Keratinocyte (primary cell): Measurements from ENCODE around the gene CLCA1. TPM values are rescaled to one million over a fixed set of nuclear protein-coding genes. Genes with fewer than 3 reads are reported as not detected.

Experiments used
- DNase-seq: peaks from one replicate; pipeline ENCODE4 v3.0.0-alpha.2; 2011; ENCODE audit warnings: low read depth, missing footprints, low spot score
- FAIRE-seq: peaks from 2 replicates; lab custom pipeline; 2011; peaks lifted over from hg19 to GRCh38; lab: Jason Lieb, UNC
- H2AFZ ChIP-seq: 2 replicates; pipeline ENCODE4 v1.6.0; 2012; ENCODE audit warnings: low read length, control low read depth, inconsistent platforms; ENCODE audit not compliant: control insufficient read depth
- H3K27ac ChIP-seq: 2 replicates; pipeline ENCODE4 v1.5.1; 2011; ENCODE audit warnings: low read length; ENCODE audit not compliant: control insufficient read depth, insufficient read depth
- H3K27me3 ChIP-seq: 3 replicates; pipeline ENCODE4 v1.6.0; 2011; ENCODE audit warnings: low read length; ENCODE audit not compliant: control insufficient read depth, insufficient read depth; ENCODE audit errors: extremely low read depth
- H3K36me3 ChIP-seq, 2 experiments: 2 replicates in 1 of 2; 3 replicates in 1 of 2; pipeline ENCODE4 v1.5.1; 2011; ENCODE audit warnings: low read length in 2 of 2, mild to moderate bottlenecking in 1 of 2; ENCODE audit not compliant: control insufficient read depth in 2 of 2, insufficient read depth in 2 of 2; ENCODE audit errors: extremely low read depth in 1 of 2
- H3K4me1 ChIP-seq: 3 replicates; pipeline ENCODE4 v1.5.1; 2011; ENCODE audit warnings: low read length; ENCODE audit not compliant: control insufficient read depth, insufficient read depth; ENCODE audit errors: extremely low read depth
- H3K4me2 ChIP-seq: 3 replicates; pipeline ENCODE4 v1.6.0; 2011; ENCODE audit warnings: low read depth, low read length; ENCODE audit not compliant: control insufficient read depth, insufficient read depth; ENCODE audit errors: extremely low read depth
- H3K4me3 ChIP-seq, 3 experiments: fragments of 200-600 bp in 1 of 3; sonication (generic) in 1 of 3; 2 replicates in 2 of 3; 3 replicates in 1 of 3; pipeline ENCODE4 v1.5.1; 2011 to 2016; ENCODE audit warnings: low read length in 3 of 3, mild to moderate bottlenecking in 3 of 3, control low read depth in 2 of 3, inconsistent platforms in 1 of 3, low read depth in 1 of 3, mixed read lengths in 1 of 3, mixed run types in 1 of 3, moderate library complexity in 1 of 3; ENCODE audit not compliant: control insufficient read depth in 2 of 3, insufficient read depth in 2 of 3; ENCODE audit errors: extremely low read depth in 1 of 3
- H3K79me2 ChIP-seq: 2 replicates; pipeline ENCODE4 v1.6.0; 2012; ENCODE audit warnings: low read length; ENCODE audit not compliant: control insufficient read depth, insufficient read depth
- H3K9ac ChIP-seq: 3 replicates; pipeline ENCODE4 v1.6.0; 2011; ENCODE audit warnings: low read length; ENCODE audit not compliant: control insufficient read depth, insufficient read depth; ENCODE audit errors: extremely low read depth
- H3K9me1 ChIP-seq: 3 replicates; pipeline ENCODE4 v1.6.0; 2011; ENCODE audit warnings: low read length; ENCODE audit not compliant: control insufficient read depth, insufficient read depth; ENCODE audit errors: extremely low read depth
- H3K9me3 ChIP-seq: 2 replicates; pipeline ENCODE4 v1.5.1; 2012; ENCODE audit warnings: low read depth, low read length; ENCODE audit not compliant: control insufficient read depth
- H4K20me1 ChIP-seq: 3 replicates; pipeline ENCODE4 v1.6.0; 2011; ENCODE audit warnings: low read length; ENCODE audit not compliant: control insufficient read depth, insufficient read depth; ENCODE audit errors: extremely low read depth
- EZH2 ChIP-seq: IDR thresholded peaks from one replicate; pipeline ENCODE4 v1.6.1; 2012; ENCODE audit warnings: inconsistent platforms, mild to moderate bottlenecking, low read length, moderate library complexity
- dilution Hi-C: fragments of 300-500 bp; cut with MboI; formaldehyde crosslinking; loops from one replicate; pipeline ENCODE4 v1.7.0; 2020; ENCODE audit warnings: low sequenced_read_pairs; ENCODE audit not compliant: extremely low pct_ligation_motif_present
- polyA plus RNA-seq, 5 experiments: library from polyadenylated mRNA; depleted of rRNA in 3 of 5; stranded (reverse) in 3 of 5; stranded (forward) in 1 of 5; unstranded in 1 of 5; fragments of >200 nt; gene quantifications; 1 replicate in 1 of 5; 2 replicates in 3 of 5; 3 replicates in 1 of 5; pipeline versions ENCODE4 v1.2.1 to v1.2.3, GENCODE V29; 2011 to 2012; ENCODE audit warnings: missing spikeins in 2 of 5, low read depth in 1 of 5, low replicate concordance in 1 of 5
- TF ChIP-seq, protein P1 (sequence below), 3 experiments: IDR thresholded peaks in 1 of 3; conservative IDR thresholded peaks in 1 of 3; optimal IDR thresholded peaks in 1 of 3; 2 replicates in 2 of 3; 3 replicates in 1 of 3; pipeline versions ENCODE3 to v1.5.1; 2011; ENCODE audit warnings: low read length in 3 of 3, mild to moderate bottlenecking in 3 of 3, moderate library complexity in 2 of 3, control low read depth in 1 of 3, inconsistent platforms in 1 of 3; ENCODE audit not compliant: insufficient read depth in 2 of 3; ENCODE audit errors: extremely low read depth in 1 of 3

Gene CLCA1
- polyA plus RNA-seq, 1 donor (not counting 4 experiments of a cell fraction or from before 2014, with no cell fraction given): 0.04 TPM

DNA sequence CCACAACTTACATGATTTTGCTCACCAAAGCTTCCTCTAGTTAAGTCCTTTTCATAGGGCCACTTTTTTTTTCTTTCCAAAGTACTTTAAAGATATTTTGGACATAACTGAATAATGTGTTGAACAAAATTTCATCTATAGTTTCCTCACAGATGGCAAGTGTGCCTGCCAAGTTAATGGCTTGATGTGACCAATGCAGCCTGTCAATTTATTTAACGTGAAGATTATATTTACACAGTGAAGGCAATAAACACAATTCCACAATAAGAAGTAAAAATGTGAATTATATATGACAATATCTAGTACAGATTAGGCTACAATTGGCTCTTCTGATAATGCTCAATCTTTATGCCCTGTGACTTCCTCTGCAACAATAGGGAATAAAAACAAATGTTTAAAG is 26.7 kb upstream of the CLCA1 start:
- no peak for TF ChIP-seq EZH2
- TF ChIP-seq, protein P1, sequence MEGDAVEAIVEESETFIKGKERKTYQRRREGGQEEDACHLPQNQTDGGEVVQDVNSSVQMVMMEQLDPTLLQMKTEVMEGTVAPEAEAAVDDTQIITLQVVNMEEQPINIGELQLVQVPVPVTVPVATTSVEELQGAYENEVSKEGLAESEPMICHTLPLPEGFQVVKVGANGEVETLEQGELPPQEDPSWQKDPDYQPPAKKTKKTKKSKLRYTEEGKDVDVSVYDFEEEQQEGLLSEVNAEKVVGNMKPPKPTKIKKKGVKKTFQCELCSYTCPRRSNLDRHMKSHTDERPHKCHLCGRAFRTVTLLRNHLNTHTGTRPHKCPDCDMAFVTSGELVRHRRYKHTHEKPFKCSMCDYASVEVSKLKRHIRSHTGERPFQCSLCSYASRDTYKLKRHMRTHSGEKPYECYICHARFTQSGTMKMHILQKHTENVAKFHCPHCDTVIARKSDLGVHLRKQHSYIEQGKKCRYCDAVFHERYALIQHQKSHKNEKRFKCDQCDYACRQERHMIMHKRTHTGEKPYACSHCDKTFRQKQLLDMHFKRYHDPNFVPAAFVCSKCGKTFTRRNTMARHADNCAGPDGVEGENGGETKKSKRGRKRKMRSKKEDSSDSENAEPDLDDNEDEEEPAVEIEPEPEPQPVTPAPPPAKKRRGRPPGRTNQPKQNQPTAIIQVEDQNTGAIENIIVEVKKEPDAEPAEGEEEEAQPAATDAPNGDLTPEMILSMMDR (optimal IDR thresholded peaks at IDR 0.05 in 1 of 3, IDR thresholded peaks at IDR 0.05 in 1 of 3, conservative IDR thresholded peaks at IDR 0.05 in 1 of 3; ENCODE audit: extremely low read depth in 1 of 3, insufficient read depth in 2 of 3, low read length in 3 of 3): no peak
- Histone ChIP-seq H3K9me3 (no peaks in the 10 kb centered on the region), H3K36me3 (peaks cover 17 to 36% of the 10 kb centered on the region in 2 experiments)

GRCh38 chr1:86445919-86446318 is 22.8 kb upstream of the CLCA1 start:
- Histone ChIP-seq H3K36me3 (peaks cover 24 to 27% of the 10 kb centered on the region in 2 experiments), H4K20me1 (no peaks in the 10 kb centered on the region), H3K4me1 (no peaks in the 10 kb centered on the region), H2AFZ (no peak overlapping the region), H3K9me3 (no peaks in the 10 kb centered on the region), H3K79me2 (no peaks in the 10 kb centered on the region), H3K4me3 (no peak overlapping the region), H3K9ac (no peak overlapping the region), H3K9me1 (no peaks in the 10 kb centered on the region), H3K27ac (no peak overlapping the region), H3K27me3 (no peaks in the 10 kb centered on the region), H3K4me2 (no peak overlapping the region)
- dilution Hi-C loops: no loop called here
- DNase-seq (no peak), FAIRE-seq (no peak)
- TF ChIP-seq, protein P1 (optimal IDR thresholded peaks at IDR 0.05 in 1 of 3, IDR thresholded peaks at IDR 0.05 in 1 of 3, conservative IDR thresholded peaks at IDR 0.05 in 1 of 3; ENCODE audit: extremely low read depth in 1 of 3, insufficient read depth in 2 of 3, low read length in 3 of 3): no peak
- TF ChIP-seq EZH2: no peak

More for the DNA sequence above, 26.7 kb upstream of the CLCA1 start:
- Histone ChIP-seq H4K20me1 (no peaks in the 10 kb centered on the region), H2AFZ (no peak overlapping the region), H3K9me1 (no peaks in the 10 kb centered on the region), H3K4me2 (no peak overlapping the region), H3K27me3 (no peaks in the 10 kb centered on the region), H3K9ac (no peak overlapping the region), H3K27ac (no peak overlapping the region), H3K4me3 (no peak overlapping the region), H3K4me1 (no peaks in the 10 kb centered on the region), H3K79me2 (no peaks in the 10 kb centered on the region)
- FAIRE-seq: no peak
- dilution Hi-C loops: no loop called here
- no peak for DNase-seq
